Fibroblast of villous mesenchyme (primary cell): ENCODE measurements around the gene F5. TPM values are rescaled to one million over a fixed set of nuclear protein-coding genes. Genes with fewer than 3 reads are reported as not detected.
A peak's percentile ranks its signal among the peaks of the same experiment; 100 is the strongest.

Experiments
- DNase-seq: peaks from one replicate; pipeline ENCODE4 v3.0.0-alpha.2; 2010; ENCODE audit warnings: low read depth
- H3K4me3 ChIP-seq: 2 replicates; pipeline ENCODE4 v1.5.1; 2011; ENCODE audit warnings: low read depth, mild to moderate bottlenecking, low read length
- CTCF ChIP-seq: IDR thresholded peaks from 2 replicates; pipeline ENCODE4 v1.5.1; 2012; ENCODE audit warnings: low read depth, mild to moderate bottlenecking, low read length; ENCODE audit not compliant: insufficient read depth
- total RNA-seq: library from RNA; depleted of rRNA; stranded (reverse); fragments of >200 nt; gene quantifications from 2 replicates; pipeline ENCODE4 v1.2.3, GENCODE V29; 2012

The F5 gene
- total RNA-seq, 1 donor: not detected

GRCh38 chr1:169523904-169524303 lies 62.4 kb downstream of the F5 start:
- no peak for TF ChIP-seq CTCF
- no peak for DNase-seq
- H3K4me3 ChIP-seq: no peak overlapping the region

GRCh38 chr1:169521226-169521625 lies 65.1 kb downstream of the F5 start:
- no peak for TF ChIP-seq CTCF
- no peak for DNase-seq
- no peak overlapping the region for H3K4me3 ChIP-seq

- no peak overlapping the region for H3K4me3 ChIP-seq
- TF ChIP-seq CTCF: no peak
- DNase-seq: peak; percentile 29
Measured at GRCh38 chr1:169517558-169518186, 68.6 kb downstream of the F5 start.

- no peak overlapping the region for H3K4me3 ChIP-seq
- DNase-seq: no peak
- no peak for TF ChIP-seq CTCF
Measured at GRCh38 chr1:169515641-169516040, 70.6 kb downstream of the F5 start.

- H3K4me3 ChIP-seq: no peak overlapping the region
- peak; percentile 8 for DNase-seq
- TF ChIP-seq CTCF: no peak
Measured at GRCh38 chr1:169514566-169515270, 71.6 kb downstream of the F5 start.

- H3K4me3 ChIP-seq: no peak overlapping the region
- no peak for TF ChIP-seq CTCF
- DNase-seq: peak; percentile 22
Measured at GRCh38 chr1:169513208-169513607, 73.1 kb downstream of the F5 start.
